K562 (cell line): Measurements from ENCODE around the gene FAM50A. TPM values are rescaled to one million over a fixed set of nuclear protein-coding genes. Genes with fewer than 3 reads are reported as not detected.
A peak's percentile ranks its signal among the peaks of the same experiment; 100 is the strongest.

ENCODE experiments used
- ATAC-seq: fragments of 200-7000 bp; cut with Tn5 transposase; 3 replicates; pipeline ENCODE4 v1.9.1; 2020; ENCODE audit warnings: moderate library complexity
- BruUV-seq: library from RNA; stranded (reverse); fragments of 400-500 nt; replicated peaks from 2 replicates; lab custom pipeline; 2021; lab: Mats Ljungman, UMichigan
- CTCF ChIA-PET: fragments of 300-600 bp; formaldehyde crosslinking; extraction: SDS; loops from one replicate; lab custom pipeline; 2021; ENCODE audit warnings: low intra/inter-chr PET ratio; lab: Yijun Ruan, JAX
- POLR2A ChIA-PET: fragments of 300-600, 350-650 bp; sonication (Branson Sonifier 250); formaldehyde crosslinking; extraction: SDS; loops from one replicate; lab custom pipeline; 2021; ENCODE audit warnings: antibody characterized with exemption, inconsistent platforms; lab: Yijun Ruan, JAX
- DNase-seq, 4 experiments: peaks; one replicate each; pipeline versions ENCODE4 v3.0.0 to v3.0.0-alpha.2; 2011 to 2018; ENCODE audit warnings: low spot score in 3 of 4, mixed read lengths in 3 of 4; ENCODE audit errors: extremely low read depth in 1 of 4
- FAIRE-seq: peaks from 2 replicates; lab custom pipeline; 2011; peaks lifted over from hg19 to GRCh38; lab: Jason Lieb, UNC
- H2AFZ ChIP-seq: 2 replicates; pipeline ENCODE4 v1.6.0; 2011; ENCODE audit warnings: low read depth, low read length, control low read depth, inconsistent platforms
- H3K27ac ChIP-seq: fragments of 200-600 bp; 3 replicates; pipeline ENCODE4 v1.8.0; 2011; ENCODE audit warnings: low read depth, mild to moderate bottlenecking, control low read depth, inconsistent platforms, low read length, moderate library complexity, mixed read lengths; ENCODE audit errors: extremely low read depth
- H3K27me3 ChIP-seq, 2 experiments: fragments of 300-600 bp in 1 of 2; 2 replicates in 1 of 2; 3 replicates in 1 of 2; pipeline versions ENCODE4 v1.6.0 to v1.8.0; 2011; ENCODE audit warnings: inconsistent platforms in 2 of 2, low read length in 2 of 2, mild to moderate bottlenecking in 1 of 2, mixed read lengths in 1 of 2, moderate library complexity in 1 of 2; ENCODE audit not compliant: control insufficient read depth in 2 of 2, insufficient read depth in 2 of 2
- H3K36me3 ChIP-seq: fragments of 300-600 bp; 3 replicates; pipeline ENCODE4 v1.8.0; 2011; ENCODE audit warnings: mild to moderate bottlenecking, low read length, inconsistent platforms; ENCODE audit not compliant: control insufficient read depth, insufficient read depth
- H3K4me1 ChIP-seq, 2 experiments: fragments of 200-600 bp in 1 of 2; replicated peaks in 1 of 2; 2 replicates in 1 of 2; 3 replicates in 1 of 2; pipeline versions ENCODE4 v1.5.1 to v1.8.0; 2011; ENCODE audit warnings: inconsistent platforms in 2 of 2, low read length in 2 of 2, mild to moderate bottlenecking in 1 of 2, mixed read lengths in 1 of 2, moderate library complexity in 1 of 2; ENCODE audit not compliant: control insufficient read depth in 2 of 2, insufficient read depth in 2 of 2
- H3K4me2 ChIP-seq: 2 replicates; pipeline ENCODE4 v1.6.1; 2011; ENCODE audit warnings: low read length, control low read depth, inconsistent platforms, mixed read lengths; ENCODE audit not compliant: insufficient read depth
- H3K4me3 ChIP-seq: fragments of 200-600 bp; sonication (generic), shearing (Covaris generic); 2 replicates; pipeline ENCODE4 v1.5.1; 2016; ENCODE audit warnings: control low read depth, inconsistent platforms
- H3K79me2 ChIP-seq: fragments of 200-600 bp; 3 replicates; pipeline ENCODE4 v1.8.0; 2011; ENCODE audit warnings: low read length, inconsistent platforms; ENCODE audit not compliant: control insufficient read depth, insufficient read depth
- H3K9ac ChIP-seq, 2 experiments: 2 replicates each; pipeline versions ENCODE4 v1.6.0 to v1.6.1; 2011; ENCODE audit warnings: low read depth in 2 of 2, low read length in 2 of 2, control low read depth in 1 of 2, inconsistent platforms in 1 of 2, mild to moderate bottlenecking in 1 of 2, mixed read lengths in 1 of 2; ENCODE audit not compliant: insufficient read depth in 1 of 2
- H3K9me1 ChIP-seq: one replicate; pipeline ENCODE4 v1.6.0; 2011; ENCODE audit warnings: inconsistent platforms, mild to moderate bottlenecking, low read length, moderate library complexity; ENCODE audit not compliant: control insufficient read depth, insufficient read depth
- H3K9me3 ChIP-seq: replicated peaks from 2 replicates; pipeline ENCODE4 v1.5.1; 2011; ENCODE audit warnings: low read depth, low read length, inconsistent platforms; ENCODE audit not compliant: control insufficient read depth, insufficient read depth
- H4K20me1 ChIP-seq: replicated peaks from 2 replicates; pipeline ENCODE4 v1.6.1; 2011; ENCODE audit warnings: low read length, inconsistent platforms, mixed read lengths; ENCODE audit not compliant: control insufficient read depth, insufficient read depth
- CEBPG ChIP-seq, 3 experiments: fragments of 200-800 bp in 1 of 3; sonication (Bioruptor generic) in 1 of 3; sonication (generic) in 1 of 3; formaldehyde crosslinking in 1 of 3; IDR thresholded peaks in 2 of 3; conservative IDR thresholded peaks in 1 of 3; 2 replicates each; pipeline versions ENCODE4 v1.6.1 to v1.8.0; 2016 to 2022; ENCODE audit warnings: missing compliant biosample characterization in 2 of 3, missing genetic modification characterization in 2 of 3, mild to moderate bottlenecking in 1 of 3, missing genetic modification reagents in 1 of 3
- FOXJ3 ChIP-seq: sonication (generic); formaldehyde crosslinking; IDR thresholded peaks from 2 replicates; pipeline ENCODE4 v1.4.0; 2020; ENCODE audit warnings: mild to moderate bottlenecking, missing genetic modification reagents
- LCOR ChIP-seq: sonication (generic); formaldehyde crosslinking; IDR thresholded peaks from 2 replicates; pipeline ENCODE4 v1.8.0; 2022; ENCODE audit warnings: mild to moderate bottlenecking, missing genetic modification reagents
- RBFOX2 ChIP-seq: fragments of 200-400 bp; formaldehyde crosslinking; IDR thresholded peaks from 2 replicates; pipeline ENCODE4 v1.6.1; 2017; ENCODE audit warnings: low read depth, mild to moderate bottlenecking, low read length, moderate library complexity
- SMAD1 ChIP-seq: fragments of 150-350 bp; IDR thresholded peaks from 2 replicates; pipeline ENCODE4 v1.6.1; 2014; ENCODE audit warnings: low read length, low read depth; ENCODE audit not compliant: partially characterized antibody
- ZEB2 ChIP-seq: fragments of 450-650 bp; IDR thresholded peaks from 2 replicates; pipeline ENCODE4 v1.6.1; 2016
- ZNF24 ChIP-seq: fragments of 450-650 bp; IDR thresholded peaks from 2 replicates; pipeline ENCODE4 v1.6.1; 2016
- ZNF695 ChIP-seq: fragments of 450-650 bp; formaldehyde crosslinking; IDR thresholded peaks from 2 replicates; pipeline ENCODE4 v1.4.0; 2020; ENCODE audit warnings: mild to moderate bottlenecking, moderate library complexity
- WGBS: fragments of 100-300 bp; shearing (Covaris generic); methylation state at CpG from one replicate; pipeline ENCODE4 v1.1.6; 2016; ENCODE audit warnings: low coverage, mixed read lengths; ENCODE audit not compliant: insufficient coverage; ENCODE audit errors: missing lambda C conversion rate; 5-methylcytosine and 5-hydroxymethylcytosine counted together
- in situ Hi-C: fragments of 300-500 bp; cut with MboI; formaldehyde crosslinking; loops from 4 replicates; pipeline ENCODE4 v1.15.0; 2018; ENCODE audit warnings: inconsistent platforms, mixed read lengths
- intact Hi-C: fragments of 100-400 bp; cut with micrococcal nuclease; formaldehyde crosslinking; loops from 2 replicates; pipeline ENCODE4 v1.14.2; 2022
- polyA plus RNA-seq, 8 experiments: library from polyadenylated mRNA; depleted of rRNA in 4 of 8; stranded (reverse) in 5 of 8; unstranded in 3 of 8; fragments of >200 nt; fragmentation: Nextera tagmentation in 2 of 8; fragmentation: Illumina TruSeq in 1 of 8; extraction: Ambion mirVana in 2 of 8; extraction: Trizol in 1 of 8; gene quantifications; 2 replicates each; pipeline versions ENCODE4 v1.2.1 to v1.2.3, GENCODE V29; 2011 to 2014; ENCODE audit warnings: inconsistent platforms in 1 of 8, missing spikeins in 1 of 8
- total RNA-seq, 7 experiments: library from RNA; depleted of rRNA in 6 of 7; stranded (reverse); fragments of >200 nt in 6 of 7; fragmentation: Illumina TruSeq in 2 of 7; extraction: Trizol in 2 of 7; gene quantifications; 2 replicates each; pipeline versions ENCODE4 v1.2.1 to v1.2.3, GENCODE V29; 2011 to 2021; ENCODE audit warnings: low replicate concordance in 1 of 7

FAM50A gene
- total and polyA plus RNA-seq, 9 of the 15 experiments (the other 6 are each of a cell fraction or from before 2014, with no cell fraction given) = 4.4 to 114 (median 67.3) TPM

DNA sequence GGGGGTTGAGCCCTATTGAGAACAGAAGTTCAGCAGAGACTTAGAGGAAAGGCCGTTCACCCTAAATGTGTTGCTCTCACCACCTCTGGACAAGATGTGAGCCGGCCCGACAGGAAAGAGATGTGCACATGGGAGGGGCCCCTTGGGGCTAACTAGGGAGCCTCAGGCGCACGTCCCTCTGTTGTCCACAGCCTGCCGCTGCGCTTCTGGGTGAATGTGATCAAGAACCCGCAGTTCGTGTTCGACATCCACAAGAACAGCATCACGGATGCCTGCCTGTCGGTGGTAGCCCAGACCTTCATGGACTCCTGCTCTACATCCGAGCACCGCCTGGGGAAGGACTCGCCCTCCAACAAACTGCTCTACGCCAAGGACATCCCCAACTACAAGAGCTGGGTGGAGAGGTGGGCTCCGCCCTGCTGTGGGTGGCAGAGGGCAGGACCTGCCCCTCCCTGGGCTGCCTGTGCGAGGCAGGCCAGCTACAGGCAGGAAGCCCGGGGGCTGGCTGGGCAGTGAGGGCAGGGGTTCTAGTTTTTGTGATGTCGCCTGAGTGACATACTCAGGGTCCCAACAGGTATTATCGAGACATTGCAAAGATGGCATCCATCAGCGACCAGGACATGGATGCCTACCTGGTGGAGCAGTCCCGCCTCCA, 27.1 kb downstream of the FAM50A start:
- in situ Hi-C loops = no loop called here
- Histone ChIP-seq H3K4me3 (no peak overlapping the region), H2AFZ (no peak overlapping the region), H3K9me3 (no peaks in the 10 kb centered on the region), H3K9ac (no peak overlapping the region), H3K4me2 (no peak overlapping the region), H3K27me3 (no peaks in the 10 kb centered on the region), H3K27ac (no peak overlapping the region), H4K20me1 (no peaks in the 10 kb centered on the region), H3K36me3 (peaks cover 61% of the 10 kb centered on the region; the same call in 2 of the 3 replicates), H3K4me1 (peaks cover 0 to 14% of the 10 kb centered on the region in 2 experiments; a peak in 2 of 5 replicates), H3K79me2 (no peaks in the 10 kb centered on the region)
- CTCF ChIA-PET = no interaction called here
- intact Hi-C loops = no loop called here
- DNase-seq = no peak
- TF ChIP-seq FOXJ3 (CRISPR knock-in tag) = no peak
- no peak for TF ChIP-seq SMAD1
- no peak for TF ChIP-seq CEBPG (CRISPR knock-in tag; IDR thresholded peaks at IDR 0.05)
- TF ChIP-seq CEBPG (tag; conservative IDR thresholded peaks at IDR 0.05 in 1 of 2, IDR thresholded peaks at IDR 0.05 in 1 of 2) = no peak
- TF ChIP-seq ZNF695 (CRISPR knock-in tag) = no peak
- TF ChIP-seq LCOR (CRISPR knock-in tag) = no peak
- no peak for TF ChIP-seq ZEB2
- TF ChIP-seq ZNF24 = no peak
- TF ChIP-seq RBFOX2 = 0 out of 2 replicates have a peak, but pooled peaks have one; percentile 28
- TF ChIP-seq, all 486 proteins: peak for 1
- no peaks in the 10 kb centered on the region for H3K9me1 ChIP-seq
- no TSS peak for BruUV-seq
- POLR2A ChIA-PET = interaction anchor here (1.1 kb wide), 1 partner anchor 7 kb away, joined by 4 read pairs; the partner anchor contains the start of gene LAGE3
- ATAC-seq (no peak), FAIRE-seq (no peak)
- WGBS = 93% methylated on average over 16 of the region's 23 CpGs
